ENCODE data around the gene CFAP69.

DNA sequence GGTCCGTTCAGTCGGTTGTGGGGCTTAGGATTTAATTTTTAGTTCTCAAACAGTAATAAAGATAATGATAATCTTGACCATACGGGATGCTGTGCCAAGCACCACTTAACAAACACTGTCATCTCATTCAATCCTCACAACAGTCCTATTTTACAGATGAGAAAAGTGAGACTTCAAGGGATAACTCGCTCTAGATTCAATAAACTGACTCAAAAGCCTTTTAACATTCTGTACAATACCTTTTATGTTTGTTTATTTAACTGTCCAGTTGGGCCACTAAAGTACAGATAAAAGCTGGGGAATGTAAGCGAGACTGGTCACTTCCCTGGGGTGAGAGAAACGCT is 437 bp upstream of the CFAP69 start:
- TF ChIP-seq, protein P1, sequence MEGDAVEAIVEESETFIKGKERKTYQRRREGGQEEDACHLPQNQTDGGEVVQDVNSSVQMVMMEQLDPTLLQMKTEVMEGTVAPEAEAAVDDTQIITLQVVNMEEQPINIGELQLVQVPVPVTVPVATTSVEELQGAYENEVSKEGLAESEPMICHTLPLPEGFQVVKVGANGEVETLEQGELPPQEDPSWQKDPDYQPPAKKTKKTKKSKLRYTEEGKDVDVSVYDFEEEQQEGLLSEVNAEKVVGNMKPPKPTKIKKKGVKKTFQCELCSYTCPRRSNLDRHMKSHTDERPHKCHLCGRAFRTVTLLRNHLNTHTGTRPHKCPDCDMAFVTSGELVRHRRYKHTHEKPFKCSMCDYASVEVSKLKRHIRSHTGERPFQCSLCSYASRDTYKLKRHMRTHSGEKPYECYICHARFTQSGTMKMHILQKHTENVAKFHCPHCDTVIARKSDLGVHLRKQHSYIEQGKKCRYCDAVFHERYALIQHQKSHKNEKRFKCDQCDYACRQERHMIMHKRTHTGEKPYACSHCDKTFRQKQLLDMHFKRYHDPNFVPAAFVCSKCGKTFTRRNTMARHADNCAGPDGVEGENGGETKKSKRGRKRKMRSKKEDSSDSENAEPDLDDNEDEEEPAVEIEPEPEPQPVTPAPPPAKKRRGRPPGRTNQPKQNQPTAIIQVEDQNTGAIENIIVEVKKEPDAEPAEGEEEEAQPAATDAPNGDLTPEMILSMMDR (IDR thresholded peaks at IDR 0.05 in 2 of 3, conservative IDR thresholded peaks at IDR 0.05 in 1 of 3; ENCODE audit: borderline replicate concordance in 1 of 3, insufficient read depth in 1 of 3, low read depth in 2 of 3, low read length in 2 of 3): no peak
- no peak for TF ChIP-seq POLR2AphosphoS5 (IDR thresholded peaks at IDR 0.05; ENCODE audit: low read depth, low read length)
- TF ChIP-seq EZH2 (IDR thresholded peaks at IDR 0.05): no peak
- no peak for TF ChIP-seq ZFX (IDR thresholded peaks at IDR 0.05)
- TF ChIP-seq, protein P2, sequence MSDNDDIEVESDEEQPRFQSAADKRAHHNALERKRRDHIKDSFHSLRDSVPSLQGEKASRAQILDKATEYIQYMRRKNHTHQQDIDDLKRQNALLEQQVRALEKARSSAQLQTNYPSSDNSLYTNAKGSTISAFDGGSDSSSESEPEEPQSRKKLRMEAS (IDR thresholded peaks at IDR 0.05): no peak
- TF ChIP-seq TCF7L2 (IDR thresholded peaks at IDR 0.05; ENCODE audit: borderline replicate concordance, extremely low read depth, insufficient read depth, insufficient read length): no peak
